Stimulated activated CD4-positive, alpha-beta T cell treated with anti-CD3 and anti-CD28 coated beads, Interleukin-15, amount 100 ng/mL, for 1 hour (primary cell): ENCODE data around the gene ZC3H18.

Experiments
- DNase-seq, 2 donors: peaks; one replicate each; pipeline ENCODE4 v3.0.0-alpha.2; 2020; ENCODE audit warnings: low read depth in 1 of 2, low spot score in 1 of 2

ZC3H18 gene

GRCh38 chr16:88569985-88570690 is at the start of gene ZC3H18:
Gene ZC3H18 (plus strand): TSS chr16:88570403. CDS start chr16:88577124, 6,721 bp downstream.
- DNase-seq, result peak; percentile 97 to 99

GRCh38 chr16:88521674-88522073 is 48.5 kb upstream of the ZC3H18 start:
- DNase-seq, result no peak

DNA sequence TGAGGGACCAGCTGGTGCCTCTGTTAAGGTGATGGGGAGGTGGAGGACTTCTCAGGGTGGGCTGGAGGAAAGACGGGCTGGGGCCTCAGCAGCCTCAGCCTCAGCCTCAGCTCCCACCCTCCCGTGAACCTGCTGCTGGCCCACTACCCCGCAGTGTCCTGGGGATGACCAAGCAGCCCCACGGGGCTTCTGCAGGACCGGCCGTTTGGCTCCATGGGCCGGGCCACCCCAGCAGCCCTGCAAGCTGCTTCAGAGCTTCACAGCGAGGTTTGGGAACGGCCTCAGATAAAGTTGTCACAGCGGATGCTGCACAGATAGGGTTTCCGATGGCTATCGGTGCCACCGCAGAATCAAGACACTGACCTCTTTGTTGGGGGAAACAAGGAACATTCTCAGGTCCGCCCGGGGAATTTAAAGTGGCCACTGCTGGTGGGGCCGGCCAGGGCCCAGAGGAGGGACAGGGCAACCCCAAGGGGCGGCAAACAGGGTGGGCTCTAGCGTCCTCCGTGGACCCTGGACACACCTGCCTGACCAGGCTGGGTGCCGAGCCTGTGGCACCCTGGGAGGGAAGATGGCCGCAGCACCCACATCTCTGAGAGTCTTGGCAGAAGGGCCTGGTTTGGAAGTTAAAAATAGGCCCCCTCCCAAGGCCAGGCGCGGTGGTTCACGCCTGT is 47.8 kb upstream of the ZC3H18 start:
- DNase-seq, result no peak

- no peak for DNase-seq
Measured at GRCh38 chr16:88523309-88524161, 46.7 kb upstream of the ZC3H18 start.

DNA sequence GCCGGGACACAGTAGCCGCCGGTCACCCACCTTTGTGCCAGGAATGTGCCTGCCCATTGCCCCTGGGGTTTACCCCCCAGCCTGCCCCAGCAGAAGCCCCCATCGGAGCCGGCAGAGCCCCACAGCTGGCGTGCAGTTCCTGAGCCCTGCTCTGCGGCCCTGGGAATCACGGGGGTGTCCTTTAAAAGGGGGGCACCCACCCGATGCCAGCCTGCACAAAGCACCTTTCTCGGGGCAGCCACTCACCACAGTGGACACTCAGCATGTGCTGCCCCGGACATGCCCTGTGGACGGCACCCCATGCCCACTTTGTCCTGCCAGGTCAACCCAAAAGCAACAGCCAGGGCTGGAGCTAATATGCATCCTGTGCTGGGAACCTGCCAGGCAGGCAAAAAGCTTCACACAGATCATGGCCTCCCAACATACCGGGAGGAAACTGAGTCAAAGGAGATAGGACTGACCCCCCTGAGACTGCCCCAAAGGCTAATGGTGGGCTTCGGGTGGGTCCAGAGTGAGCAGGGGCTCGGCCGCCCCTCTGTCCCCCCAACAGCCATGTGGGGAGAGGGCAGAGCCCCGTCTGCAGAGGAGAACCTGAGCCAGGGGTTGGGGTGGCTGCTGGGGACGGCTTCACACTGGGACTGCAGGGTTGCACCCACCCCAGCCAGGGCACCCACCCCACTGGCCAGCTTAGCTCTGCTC is 45.8 kb upstream of the ZC3H18 start:
- no peak for DNase-seq

DNA sequence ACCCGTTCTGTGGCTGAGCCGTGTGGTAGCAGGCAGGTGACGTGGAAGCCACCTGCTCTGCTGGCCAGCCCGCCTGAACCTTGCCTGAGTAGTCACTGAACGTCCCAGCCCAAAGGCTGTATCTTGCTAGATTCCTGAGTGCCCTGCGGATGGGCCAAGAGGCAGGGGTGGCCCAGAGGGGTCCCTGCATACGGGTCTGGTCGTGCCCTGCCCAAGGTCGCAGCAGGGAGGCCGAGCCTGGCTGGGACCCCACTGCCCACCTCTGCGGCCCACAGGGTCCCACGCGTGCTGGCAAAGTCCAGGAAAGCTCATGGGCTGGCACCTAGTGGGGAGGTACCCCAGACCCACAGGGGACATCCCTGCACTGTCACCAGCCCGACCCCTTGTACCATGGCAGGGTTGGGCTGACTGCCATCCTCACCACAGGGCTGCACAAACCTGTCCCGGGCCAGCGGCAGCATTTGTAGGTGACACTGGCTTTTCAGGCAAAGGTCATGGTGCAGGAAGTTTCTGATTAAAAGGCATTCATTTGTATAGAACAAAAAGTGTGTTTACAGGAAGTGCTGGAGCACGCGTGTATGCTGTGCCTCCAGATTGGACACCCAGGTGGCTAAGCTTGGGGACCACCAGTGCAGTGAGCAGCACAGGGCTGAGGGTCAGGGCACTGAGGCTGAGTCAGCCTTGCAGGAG is 45.1 kb upstream of the ZC3H18 start:
- no peak for DNase-seq

DNA sequence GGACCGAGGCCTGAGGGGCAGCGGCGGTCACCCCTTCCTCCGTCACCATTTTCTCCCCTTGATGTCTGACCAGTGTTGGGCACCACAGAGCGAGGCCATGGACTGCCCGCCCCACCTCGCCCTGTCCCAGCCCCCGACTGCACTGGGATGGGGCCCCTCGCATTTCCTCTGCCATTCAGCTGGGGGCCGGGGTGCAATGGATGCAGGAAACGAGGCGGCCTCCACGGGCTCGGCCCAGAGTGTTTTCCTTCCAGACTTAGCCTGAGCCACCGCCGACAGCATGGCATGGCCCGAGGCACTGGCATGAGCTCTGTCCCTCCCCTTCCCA is 44.6 kb upstream of the ZC3H18 start:
- DNase-seq, result no peak

- DNase-seq, result no peak
Measured at GRCh38 chr16:88526008-88526905, 43.9 kb upstream of the ZC3H18 start.

DNA sequence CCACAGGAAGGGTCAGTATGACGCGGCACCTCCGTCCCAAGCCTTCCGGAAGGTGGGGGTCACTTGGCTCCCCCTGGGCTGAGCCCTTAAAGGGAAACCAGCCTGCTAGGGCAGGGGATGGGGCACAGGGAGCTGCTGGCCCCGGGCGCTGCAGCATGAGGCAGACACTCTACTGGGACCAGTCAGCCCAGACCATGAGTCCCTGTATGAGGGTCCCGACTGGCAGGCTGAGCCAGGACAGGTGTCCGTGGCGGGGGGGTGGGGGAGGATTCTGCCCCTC is 43.4 kb upstream of the ZC3H18 start:
- DNase-seq, result no peak

GRCh38 chr16:88527186-88527936 is 42.8 kb upstream of the ZC3H18 start:
- DNase-seq, result peak; percentile 39 to 59

DNA sequence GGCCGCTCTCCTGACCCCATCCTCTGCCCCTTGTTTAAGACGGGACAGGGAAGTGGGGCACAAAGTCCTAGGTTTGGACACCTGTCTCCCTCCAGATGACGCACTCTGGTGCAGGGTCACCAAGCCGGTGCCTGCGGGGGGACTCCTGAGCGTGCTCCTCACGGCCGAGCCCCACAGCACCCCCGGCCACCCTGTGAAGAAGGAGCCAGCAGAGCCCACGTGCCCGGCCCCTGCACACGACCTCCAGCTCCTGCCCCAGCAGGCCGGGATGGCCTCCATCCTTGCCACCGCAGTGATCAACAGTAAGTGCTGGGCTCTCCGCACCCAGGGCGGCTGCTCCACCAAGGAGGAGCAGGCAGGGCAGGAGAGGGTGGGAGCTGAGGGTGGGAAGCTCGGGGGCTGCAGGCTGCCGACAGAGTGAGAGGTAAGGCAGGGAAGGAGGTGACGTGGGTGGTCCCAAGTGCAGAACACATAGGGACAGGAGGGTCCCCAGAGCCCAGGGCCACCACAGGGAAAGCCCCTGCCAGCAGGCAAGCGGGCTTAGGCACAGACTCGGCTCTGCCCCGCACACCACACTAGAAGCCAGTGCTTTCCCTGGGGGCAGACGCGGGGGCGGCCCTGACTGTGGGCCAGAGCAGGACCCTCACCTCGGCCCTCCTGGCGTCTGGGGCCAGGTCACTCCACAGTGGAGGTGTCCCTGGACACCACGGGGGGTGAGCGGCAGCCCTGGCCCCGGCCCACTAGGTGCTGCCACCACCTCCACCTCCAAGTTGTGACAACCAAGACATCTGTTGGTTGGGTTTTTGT is 42.1 kb upstream of the ZC3H18 start:
- no peak for DNase-seq

- DNase-seq, result no peak
Measured at GRCh38 chr16:88528902-88529318, 41.3 kb upstream of the ZC3H18 start.

DNA sequence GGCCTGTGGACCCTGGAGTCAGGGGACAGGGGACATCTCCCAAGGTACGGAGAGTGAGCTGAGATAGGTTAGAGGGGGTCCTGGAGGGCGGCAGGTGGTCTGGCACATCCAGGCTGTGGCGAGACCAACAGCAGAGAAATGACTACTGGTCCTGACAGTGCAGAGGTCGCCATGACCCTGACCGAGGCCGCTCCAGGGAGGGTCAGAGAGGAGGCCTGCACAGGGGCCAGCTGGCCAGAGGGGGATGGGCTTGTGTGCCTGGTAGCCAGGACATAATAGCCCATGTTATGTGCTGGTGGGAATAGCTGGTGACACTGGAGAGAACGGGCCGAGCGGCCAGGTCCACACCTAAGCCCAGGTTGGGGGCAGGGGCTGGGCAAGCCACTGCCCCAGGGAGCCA is 40.6 kb upstream of the ZC3H18 start:
- DNase-seq, result no peak

GRCh38 chr16:88530051-88530857 is 39.9 kb upstream of the ZC3H18 start:
- DNase-seq, result no peak

GRCh38 chr16:88530858-88531203 is 39.4 kb upstream of the ZC3H18 start:
- no peak for DNase-seq

DNA sequence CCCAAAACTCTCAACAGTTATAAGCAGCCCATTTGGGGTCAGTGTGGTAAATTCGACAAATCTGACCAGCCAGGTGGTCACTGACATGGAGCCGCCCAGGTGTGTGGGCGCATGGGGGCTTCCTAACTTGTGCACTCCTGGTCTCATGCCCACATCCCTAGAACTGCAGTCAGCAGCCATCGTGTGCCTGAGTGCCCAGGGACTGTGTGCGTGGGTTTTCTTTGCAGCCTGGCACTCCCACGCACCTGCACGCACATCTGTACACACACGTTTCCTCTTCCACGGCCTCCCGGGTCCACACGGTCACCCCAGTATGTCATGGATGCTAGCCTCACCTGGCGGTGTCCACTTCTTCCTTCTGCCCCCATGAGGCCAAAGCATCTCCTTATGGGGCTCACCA is 38.9 kb upstream of the ZC3H18 start:
- DNase-seq, result no peak

- DNase-seq, result no peak
Measured at GRCh38 chr16:88531931-88532433, 38.2 kb upstream of the ZC3H18 start.
